GM19025 (cell line): ENCODE data around the gene DOCK6.

ENCODE experiments used
- ATAC-seq: cut with Tn5 transposase; IDR thresholded peaks from one replicate; pipeline ENCODE4 v1.9.1; 2021; ENCODE audit warnings: mild to moderate bottlenecking, low read depth, moderate library complexity; ENCODE audit not compliant: unreplicated experiment

The DOCK6 gene

DNA sequence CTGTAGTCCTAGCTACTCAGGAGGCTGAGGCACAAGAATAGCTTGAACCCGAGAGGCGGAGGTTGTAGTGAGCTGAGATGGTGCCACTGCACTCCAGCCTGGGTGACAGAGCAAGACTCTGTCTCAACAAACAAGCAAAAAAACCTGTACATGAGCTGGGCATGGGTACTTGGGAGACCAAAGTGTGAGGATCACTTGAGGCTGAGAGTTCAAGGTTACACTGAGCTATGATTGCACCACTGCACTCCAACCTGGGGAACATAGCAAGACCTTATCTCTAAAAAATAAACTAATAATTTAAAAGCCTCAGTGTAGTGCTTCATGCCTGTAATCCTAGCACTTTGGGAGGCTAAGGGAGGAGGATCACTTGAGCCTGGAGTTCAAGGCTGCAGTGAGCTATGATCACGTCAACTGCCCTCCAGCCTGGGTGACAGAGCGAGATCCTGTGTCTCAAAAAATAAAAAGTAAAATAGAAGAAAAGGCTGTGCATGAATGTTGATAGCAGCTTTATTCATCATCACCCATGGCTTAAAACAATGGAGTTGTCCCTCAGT lies 12.3 kb upstream of the DOCK6 start:
- ATAC-seq: no peak

DNA sequence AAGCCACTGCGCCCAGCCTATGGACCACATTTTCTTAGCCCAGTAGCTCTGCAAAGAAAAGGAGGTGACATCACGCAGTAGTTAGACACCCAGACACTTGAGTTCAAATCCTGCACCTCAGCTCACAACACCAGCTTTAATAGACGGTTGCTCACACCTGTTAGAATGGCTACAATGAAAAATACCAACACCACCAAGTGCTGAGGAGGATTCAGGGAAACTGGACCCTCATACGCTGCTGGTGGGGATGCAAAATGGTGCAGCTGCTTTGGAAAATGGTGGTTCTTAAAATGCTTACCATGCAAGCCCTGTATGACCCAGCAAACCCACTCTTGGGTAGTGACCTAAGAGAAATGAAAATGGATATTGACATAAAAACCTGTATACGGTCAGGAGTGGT lies 11.7 kb upstream of the DOCK6 start:
- ATAC-seq: no peak

DNA sequence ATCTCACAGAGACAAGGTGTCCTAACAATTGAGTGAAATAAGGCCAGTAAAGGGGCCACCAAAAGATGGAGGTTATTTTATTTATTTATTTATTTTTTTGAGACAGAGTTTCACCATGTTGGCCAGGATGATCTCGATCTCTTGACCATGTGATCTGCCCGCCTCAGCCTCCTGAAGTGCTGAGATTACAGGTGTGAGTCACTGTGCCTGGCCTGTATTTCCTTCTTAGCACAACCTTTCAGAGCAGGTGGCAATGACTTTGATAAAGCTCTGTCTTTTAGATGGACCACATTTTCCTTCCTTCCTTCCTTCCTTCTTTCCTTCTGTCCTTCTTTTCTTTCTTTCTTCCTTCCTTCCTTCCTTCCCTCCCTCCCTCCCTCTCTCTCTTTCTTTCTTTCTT lies 11.0 kb upstream of the DOCK6 start:
- no peak for ATAC-seq

DNA sequence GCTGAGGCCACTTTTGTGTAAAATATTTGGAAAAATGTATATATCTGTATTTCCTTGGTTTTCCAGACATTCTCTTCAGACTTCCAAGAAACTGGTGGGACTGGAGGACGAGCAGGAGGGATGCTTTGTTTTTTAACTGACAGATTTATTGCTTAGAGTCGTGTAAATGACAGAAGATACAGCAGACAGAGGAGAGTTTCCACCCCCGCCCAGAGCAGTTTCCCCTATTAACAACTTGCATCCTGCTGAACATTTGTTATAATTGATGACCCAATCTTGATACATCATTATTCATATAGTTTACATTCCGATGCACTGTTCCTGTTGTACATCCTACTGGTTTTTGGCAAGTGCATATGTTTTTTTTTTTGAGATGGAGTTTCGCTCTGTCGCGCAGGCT lies 7.1 kb upstream of the DOCK6 start:
- no peak for ATAC-seq

DNA sequence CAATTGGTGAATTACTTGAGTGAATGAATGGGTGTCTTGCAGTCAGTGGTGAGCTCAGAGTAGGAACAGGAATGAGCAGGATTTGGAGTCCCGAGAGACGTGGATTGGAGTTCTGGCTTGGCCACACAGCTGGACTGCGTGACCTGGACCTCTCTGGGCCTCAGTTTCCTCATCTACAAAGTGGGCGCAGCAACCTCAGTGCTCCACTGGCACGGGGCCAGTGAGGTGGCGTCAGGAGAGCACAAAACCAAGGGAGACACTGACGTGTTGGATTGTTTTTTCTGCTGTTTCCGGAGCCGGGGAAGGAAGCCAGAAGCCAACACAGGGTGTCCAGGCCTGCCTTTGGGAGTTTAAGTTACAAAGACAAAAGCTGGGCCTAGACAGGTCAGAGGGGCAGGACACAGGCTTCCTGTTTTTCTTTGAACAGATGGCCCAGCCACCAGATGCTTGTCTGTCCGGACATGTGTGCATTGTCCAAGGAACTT lies 6.5 kb upstream of the DOCK6 start:
- ATAC-seq: no peak

DNA sequence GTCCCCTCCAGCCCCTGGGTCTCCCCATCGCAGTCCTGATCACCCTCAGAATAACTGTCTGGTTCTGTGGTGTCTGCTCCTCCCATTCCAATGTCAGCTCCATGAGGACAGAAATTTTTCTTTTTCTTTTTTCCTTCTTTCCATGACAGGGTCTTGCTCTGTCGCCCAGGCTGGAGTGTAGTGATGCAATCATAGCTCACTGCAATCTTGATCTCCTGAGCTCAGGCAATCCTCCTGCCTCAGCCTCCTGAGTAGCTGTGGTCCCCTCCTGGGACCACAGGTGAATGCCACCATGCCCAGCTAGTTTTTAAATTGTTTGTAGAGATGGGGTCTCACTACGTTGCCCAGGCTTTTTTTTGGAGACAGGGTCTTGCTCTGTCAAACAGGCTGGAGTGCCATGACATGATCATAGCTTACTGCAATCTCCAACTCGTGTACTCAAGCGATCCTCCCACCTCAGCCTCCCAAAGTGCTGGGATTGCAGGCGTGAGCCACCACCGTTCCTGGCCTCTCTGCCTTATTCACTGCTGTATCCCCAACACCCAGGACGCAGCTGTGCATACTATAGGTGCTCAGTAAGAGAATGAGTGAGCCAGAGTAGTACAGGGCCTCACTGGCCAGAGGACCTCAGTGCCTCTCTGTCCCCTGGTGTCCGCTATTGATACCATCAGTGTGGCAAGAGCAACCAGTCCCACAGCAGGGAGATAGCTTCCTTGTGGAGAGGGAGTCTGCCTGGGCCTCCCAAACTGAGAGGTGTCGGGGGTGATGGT lies 5.2 kb upstream of the DOCK6 start:
- ATAC-seq: no peak

DNA sequence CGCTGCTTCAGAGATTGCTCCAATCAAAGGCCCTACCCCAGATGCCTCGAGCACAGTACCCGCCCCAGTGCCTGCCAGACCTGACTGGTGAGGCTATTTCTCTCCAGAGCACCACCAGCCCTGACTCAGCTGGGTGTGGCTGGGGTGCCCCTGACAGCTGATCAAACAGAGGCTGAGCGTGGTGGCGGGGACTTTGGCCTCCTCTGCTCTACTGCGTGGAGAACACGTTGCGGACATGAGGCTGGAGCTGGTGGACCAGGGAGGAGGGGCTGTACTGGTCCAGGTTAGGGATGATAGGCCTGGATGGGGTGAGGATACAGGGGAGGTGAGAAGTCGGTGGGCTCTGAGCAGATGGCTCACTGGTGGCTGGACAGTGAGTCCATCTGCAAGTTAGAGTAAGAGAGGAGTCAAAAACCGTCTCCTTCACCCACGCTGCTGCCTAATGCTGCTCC lies 3.5 kb upstream of the DOCK6 start:
- no peak for ATAC-seq

DNA sequence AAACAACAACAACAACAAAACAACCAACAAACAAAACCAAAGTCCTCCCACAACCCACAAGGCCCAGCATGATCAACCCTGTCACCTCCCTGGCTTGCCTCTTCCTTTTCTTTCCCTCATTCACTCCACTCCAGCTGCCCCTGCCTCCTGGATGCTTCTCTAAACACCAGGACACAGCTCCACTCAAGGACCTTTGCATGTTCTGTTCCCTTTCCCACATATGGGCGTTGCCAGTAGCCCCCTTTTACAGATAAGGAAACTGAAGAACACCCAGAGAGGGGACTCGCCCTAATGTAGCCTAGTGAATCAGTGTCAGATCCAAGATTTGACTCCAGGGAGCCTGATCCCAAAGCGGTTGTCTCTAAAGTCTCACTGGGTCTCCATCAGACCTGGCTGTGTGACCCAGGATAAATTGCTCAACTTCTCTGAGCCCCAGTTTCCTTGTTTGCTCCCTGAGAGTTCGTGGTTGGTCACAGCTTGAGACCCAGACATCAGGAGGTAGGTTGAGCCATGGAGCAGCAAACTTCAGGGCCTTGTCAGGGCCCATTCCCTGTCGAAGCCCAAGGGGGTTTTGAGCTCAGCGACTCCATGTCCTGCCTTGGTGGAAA lies 3.0 kb upstream of the DOCK6 start:
- ATAC-seq: no peak

DNA sequence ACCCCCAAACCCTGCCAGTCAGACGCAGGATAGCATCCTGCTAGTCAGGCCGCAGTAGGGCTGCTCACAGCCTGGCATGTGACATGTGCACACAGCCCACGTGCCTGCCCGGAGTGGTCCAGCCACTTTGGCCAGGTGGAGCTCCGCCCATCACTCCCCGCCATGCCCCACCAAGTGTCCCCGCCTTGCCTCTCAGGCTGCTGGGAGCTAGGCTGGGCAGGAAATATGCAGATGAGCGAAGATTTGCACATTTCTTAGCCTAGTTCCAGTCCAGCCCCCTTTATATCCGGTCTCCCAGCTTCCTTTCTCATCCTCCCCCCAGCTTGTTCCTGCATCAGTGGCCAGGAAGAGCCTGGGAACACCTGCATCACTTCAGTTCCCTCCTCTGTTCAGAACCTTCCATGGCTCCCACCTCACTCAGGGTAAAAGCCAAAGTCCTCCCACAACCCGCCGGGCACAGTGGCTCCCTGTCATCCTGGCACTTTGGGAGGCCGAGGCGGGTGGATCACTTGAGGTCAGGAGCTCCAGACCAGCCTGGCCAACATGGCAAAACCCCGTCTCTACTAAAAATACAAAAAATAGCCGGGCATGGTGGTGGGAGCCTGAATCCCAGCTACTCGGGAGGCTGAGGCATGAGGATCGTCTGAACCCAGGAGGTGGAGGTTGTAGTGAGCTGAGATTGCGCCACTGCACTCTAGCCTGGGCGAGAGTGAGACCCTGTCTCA lies 2.3 kb upstream of the DOCK6 start:
- ATAC-seq: no peak

DNA sequence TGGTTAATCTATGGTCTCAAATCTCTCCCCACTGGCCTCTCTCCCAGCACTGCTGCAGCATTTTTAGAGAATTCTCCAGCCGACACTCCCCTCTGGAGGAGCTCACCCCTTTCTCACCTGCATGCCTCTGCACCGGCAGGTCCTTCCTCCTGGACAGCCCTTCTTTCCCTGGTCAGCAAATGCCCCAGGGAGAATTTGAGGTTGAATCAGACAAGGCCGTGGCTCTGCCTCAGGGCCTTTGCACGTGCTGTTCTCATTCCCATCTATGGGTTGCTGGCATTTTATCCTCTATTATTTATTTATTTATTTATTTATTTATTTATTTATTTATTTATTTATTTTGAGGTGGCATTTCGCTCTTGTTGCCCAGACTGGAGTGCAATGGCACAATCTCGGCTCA lies 1.4 kb upstream of the DOCK6 start:
- no peak for ATAC-seq

DNA sequence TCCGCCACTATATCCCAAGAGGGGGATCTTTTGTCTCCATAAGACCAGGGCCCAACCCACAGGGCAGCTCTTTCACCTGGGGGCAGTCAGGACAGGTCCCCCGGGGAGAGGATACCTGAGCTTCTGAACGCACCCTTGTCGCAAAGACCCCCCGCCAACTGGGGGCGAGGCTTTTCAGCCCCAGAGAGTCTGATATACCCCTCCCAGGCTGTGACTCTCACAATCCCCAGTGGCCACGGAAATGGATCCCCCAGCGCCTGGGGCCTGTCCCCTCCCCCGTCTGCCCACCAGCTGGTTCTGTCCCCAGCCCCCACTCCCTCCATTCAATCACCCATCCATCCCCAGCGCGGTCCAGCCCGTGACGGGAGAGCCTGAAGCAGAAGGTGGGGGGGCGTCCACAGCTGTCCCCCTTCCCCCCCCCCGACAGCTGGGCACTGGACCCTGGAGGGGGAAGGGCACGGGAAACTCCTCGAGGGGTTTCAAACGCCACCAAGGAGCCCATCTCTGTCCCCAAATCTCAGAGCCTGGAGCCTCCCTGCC lies 823 bp downstream of the DOCK6 start:
- ATAC-seq: no peak

DNA sequence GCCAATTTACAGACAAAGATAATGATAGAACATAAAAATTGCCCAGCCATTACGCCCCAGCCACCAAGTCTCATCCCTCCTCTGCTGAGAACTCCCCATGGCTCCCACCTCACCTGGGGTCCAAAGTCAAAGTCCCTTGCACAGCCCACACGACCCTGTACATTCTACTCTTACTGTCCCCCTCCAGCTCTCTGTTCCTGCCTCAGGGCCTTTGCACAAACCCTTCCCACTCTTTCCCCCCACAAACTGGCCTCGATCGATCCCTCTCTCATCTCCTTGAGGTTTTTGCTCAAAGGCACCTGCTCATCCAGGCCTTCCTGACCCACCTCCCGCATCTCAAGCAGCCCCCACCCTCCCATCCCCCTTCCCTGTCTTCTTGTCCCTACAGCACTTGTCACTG lies 1.3 kb downstream of the DOCK6 start:
- no peak for ATAC-seq

DNA sequence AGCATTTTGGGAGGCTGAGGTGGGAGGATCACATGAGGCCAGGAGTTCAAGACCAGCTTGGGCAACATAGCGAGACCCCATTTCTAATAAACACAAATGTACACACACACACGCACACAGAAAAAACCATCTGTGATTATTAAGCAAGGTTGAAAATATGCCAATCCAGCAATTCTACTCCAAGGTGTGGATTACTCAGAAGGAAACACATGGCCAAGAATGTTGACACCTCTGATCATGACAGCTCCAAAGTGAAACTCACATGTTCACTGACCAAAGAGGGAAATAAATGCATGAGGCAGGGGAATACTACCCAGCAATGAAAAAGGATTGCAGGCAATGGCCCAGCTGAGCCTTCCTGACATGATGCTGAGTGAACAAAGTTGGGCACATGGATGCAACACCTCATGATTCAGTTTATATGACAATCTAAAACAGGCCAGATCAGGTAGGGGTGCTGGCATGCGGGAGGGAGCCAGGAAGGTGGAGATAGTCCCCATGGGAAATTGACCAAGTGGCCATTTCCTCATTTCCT lies 4.4 kb downstream of the DOCK6 start:
- ATAC-seq: no peak

DNA sequence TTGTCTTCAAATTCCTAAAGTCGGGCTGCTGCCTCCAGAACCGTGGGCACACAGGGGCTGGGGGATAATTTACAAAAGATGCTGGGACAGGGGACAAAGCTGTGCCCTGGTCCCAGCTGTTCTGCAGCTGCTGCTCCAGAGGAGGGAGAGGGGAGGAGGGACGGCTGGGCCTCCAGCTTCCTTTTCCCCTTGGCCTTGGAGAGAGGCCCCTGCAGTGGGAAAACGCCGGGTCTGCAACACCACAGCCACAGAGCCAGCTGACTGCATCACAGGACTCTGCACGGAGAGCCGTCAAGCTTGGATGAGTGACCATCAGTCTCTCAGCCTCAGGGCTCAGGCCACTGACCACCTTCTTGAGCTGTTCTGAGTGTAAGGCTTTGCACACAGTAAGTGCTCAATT lies 6.1 kb downstream of the DOCK6 start:
- ATAC-seq: no peak

DNA sequence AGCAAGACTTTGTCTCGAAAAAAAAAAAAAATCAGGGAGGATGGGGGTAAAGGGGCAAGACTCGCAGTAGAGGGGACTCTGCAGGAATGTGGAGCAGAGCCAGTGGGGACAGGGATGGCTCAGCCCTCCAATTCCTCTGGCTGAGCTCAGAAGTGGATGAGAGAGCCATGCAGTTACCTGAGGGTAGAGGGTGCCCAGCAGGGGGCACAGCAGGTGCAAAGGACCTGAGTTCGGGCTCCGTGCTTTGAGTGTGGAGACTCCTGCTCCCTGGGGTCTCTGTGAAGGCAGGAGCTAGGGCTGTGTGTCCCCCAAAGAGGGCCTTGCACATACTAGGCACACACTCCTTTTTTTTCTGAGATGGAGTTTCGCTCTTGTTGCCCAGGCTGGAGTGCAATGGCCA lies 7.7 kb downstream of the DOCK6 start:
- no peak for ATAC-seq

DNA sequence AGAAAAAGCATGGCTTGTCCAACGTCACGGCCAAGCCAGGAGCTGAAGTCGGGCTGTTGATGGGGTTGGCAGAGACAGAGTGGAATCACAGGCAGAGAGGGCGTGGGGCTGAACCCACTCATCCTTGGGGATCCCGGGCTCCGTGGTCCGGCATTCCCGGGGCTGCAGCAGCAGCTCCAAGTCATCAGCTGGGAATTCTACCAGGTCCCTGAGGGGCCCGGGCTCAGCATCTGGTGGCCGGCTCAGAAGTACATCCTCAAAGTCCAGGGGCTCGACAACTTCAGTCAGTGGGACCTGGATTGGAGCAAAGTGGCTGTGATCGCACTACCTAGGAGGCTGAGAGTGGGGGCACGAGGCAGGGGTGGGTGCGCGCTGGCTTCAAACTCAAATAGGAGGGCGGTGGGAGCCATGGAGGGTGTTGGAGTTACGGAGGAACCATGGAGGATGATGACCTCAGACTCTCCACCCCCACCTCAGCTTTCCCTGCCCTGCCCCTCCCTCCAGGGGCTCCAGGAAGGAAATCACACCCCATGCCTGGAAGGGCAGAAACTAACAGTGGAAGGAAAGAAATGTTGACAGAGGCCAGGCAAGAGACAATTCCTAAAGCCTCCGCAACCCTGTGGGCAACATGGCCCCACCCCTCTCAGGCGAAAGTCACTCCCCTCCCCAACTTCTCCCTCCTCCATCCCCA lies 9.5 kb downstream of the DOCK6 start:
- ATAC-seq: no peak

DNA sequence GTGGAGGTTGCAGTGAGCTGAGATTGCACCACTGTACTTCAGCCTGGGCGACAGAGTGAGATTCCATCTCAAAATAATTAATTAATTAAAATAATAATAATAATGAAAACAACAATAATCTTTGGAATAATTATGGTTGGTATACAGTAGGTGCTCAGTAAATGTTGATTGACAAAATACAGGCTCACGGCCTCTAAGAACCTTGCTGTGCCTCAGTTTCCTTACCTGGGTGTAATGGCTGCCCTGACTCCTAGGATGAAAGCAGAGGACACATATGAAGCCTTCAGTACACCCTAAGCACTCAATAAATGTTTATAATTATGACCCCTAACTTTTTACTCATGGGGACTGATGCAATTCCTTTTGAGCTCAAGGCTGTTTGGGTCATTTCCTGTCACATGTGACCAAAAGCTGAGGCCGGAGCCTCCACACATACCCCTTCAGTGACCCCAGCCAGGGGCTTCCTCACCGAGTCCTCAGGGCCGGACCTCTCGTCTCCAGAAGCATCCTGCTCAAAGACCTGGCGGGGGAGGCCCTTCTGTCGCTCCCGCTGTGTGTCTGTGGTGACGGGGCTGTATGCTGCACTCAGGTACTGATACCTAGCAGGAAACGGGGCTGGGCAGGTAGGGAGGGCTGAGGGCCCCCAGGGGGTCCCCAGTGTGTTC lies 10.5 kb downstream of the DOCK6 start:
- no peak for ATAC-seq

DNA sequence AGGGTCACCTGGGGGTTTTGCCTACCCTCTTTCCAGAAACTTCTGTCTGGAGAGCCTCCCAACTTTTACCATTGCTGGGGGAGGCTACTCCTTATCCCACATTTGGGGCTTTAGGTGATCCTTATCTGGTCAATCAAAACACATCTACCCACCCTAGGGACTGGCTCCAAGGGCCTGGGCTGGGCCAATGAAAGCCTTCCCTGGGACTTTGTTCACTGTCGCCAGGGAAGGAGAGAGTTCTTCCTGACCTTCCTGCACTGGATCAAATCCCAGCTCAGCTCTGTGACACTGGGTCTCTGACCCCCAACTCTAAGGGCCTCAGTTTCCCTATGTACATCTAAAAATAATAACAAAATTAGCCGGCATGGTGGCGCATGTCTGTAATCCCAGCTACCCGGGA lies 11.1 kb downstream of the DOCK6 start:
- no peak for ATAC-seq

DNA sequence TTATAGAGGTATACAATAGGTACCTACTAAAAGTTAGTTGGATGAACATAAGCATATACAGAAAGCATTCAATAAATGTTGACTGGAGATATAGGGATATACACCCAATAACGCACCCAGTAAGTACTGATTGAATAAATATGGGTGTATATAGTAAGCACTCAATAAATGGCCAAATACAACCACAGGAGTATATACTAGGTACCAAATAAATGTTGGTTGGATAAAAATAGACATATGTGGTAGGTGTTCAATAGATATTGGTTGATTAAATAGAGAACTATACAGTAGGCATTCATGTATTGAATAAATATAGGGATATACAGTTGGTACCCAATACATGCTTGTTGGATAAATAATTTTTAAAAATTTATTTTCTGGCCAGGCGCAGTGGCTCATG lies 13.5 kb downstream of the DOCK6 start:
- ATAC-seq: no peak

DNA sequence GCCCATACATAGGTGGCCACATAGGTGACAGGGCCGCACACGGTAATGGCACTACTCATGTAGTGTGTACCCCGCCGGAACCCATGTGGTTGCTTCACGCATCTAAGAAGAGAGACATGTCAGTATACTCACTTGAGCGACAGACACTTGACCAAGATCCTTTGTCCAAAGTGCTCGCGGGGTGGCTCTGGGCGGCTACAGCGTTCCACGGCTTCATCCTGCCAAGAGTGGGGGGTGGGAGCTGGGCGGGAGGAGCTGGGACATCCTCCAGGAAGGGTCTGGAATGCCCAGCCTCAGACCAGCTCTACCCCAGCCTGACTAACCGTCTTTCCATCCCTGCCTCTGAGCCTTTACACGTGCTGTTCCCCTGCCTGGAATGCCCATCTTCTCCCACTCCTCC lies 14.4 kb downstream of the DOCK6 start:
- no peak for ATAC-seq
